ENCODE data around the gene P2RX3. TPM values are rescaled to one million over a fixed set of nuclear protein-coding genes. Genes with fewer than 3 reads are reported as not detected.
"Not testable (repeated sequence)": the region's sequence is repeated elsewhere in the genome, so short reads cannot be mapped to it uniquely, and the experiment has no call there.

The P2RX3 gene
- polyA plus RNA-seq, 1 experiment, result not detected

GRCh38 chr11:57332694-57333440, 5.3 kb upstream of the P2RX3 start:
- ChIA-PET POLR2A (no interaction called here), CTCF (no interaction called here)
- Histone ChIP-seq H3K27me3 (ENCODE audit: control insufficient read depth, insufficient read depth, low read length) (no peaks in the 10 kb centered on the region), H3K4me3 (ENCODE audit: low read depth, low read length) (no peak overlapping the region), H3K27ac (ENCODE audit: low read depth, low read length) (no peak overlapping the region), H3K9me3 (ENCODE audit: control insufficient read depth, insufficient read depth, low read length) (no peaks in the 10 kb centered on the region; the same call in 1 of the 2 replicates)
- no peak for TF ChIP-seq CTCF (IDR thresholded peaks at IDR 0.05; ENCODE audit: low read depth, low read length)
- DNase-seq (ENCODE audit: low read depth, low spot score), result no peak

DNA sequence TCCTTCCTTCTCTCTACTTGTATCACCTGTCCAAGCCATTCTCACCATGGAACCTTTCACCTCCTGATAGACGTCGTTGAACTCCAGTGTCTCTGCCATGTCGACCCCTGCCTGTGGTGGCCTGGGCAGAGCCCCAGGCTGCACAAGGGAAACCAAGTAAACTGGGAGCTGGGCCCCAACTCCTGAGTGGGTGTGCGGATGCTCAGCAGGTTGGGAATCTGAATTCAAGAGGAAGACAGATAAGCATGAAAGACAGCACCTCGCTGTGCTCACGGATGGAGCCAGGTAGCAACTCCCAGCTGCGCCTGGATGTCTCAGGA, 3.2 kb upstream of the P2RX3 start:
- DNase-seq (ENCODE audit: low read depth, low spot score), result no peak
- TF ChIP-seq CTCF (IDR thresholded peaks at IDR 0.05; ENCODE audit: low read depth, low read length), result no peak
- ChIA-PET POLR2A (interaction anchor here (0.5 to 2.6 kb wide), 3 partner anchors 9 to 62 kb away, joined by 3 to 14 read pairs (median 6); partner anchors contain the start of gene TNKS1BP1), CTCF (interaction anchor here (0.8 to 2.3 kb wide), 4 partner anchors 10 to 192 kb away, joined by 3 to 7 read pairs (median 5); partner anchors contain the start of gene TNKS1BP1)
- Histone ChIP-seq H3K27me3 (ENCODE audit: control insufficient read depth, insufficient read depth, low read length) (peaks cover 13% of the 10 kb centered on the region), H3K27ac (ENCODE audit: low read depth, low read length) (peak overlapping the region; percentile 39), H3K4me3 (ENCODE audit: low read depth, low read length) (peak overlapping the region; percentile 78), H3K9me3 (ENCODE audit: control insufficient read depth, insufficient read depth, low read length) (no peaks in the 10 kb centered on the region; the same call in 1 of the 2 replicates)

DNA sequence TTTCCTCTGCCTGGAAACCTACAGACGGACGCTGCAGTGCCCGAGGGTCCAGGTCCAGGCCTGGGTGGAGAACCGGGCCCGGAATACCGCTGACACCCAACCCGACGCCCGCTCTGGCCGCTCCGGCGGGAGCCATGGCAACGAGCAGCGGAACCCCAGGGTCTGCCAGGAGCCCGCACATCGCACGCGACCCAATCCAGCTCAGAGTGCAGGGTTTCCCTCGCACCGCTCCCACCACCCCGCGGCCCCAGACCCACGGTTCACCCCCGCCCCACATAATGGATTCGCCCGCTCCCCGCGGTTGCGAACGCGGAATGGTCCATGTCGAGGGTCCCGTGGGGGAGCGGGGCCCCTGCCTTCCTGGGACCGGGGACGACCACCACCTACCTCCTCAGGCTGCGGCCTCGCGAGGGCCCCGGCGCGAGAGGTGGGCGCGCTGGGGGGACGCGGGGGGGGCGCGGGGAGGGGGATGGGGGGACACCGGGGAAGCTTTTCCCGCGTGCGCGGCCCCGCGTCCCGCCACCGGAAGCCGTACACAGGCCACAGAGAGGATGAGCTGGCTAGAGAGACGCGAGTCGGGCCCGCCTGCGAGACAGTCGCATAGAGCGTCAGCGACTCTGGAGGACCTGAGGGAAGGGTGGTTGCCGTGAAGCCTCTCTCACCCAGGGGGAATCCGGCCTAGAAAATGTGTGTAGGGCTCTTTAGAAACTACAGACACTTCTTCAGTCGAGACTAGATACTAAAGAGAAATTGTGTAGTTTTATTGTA, 2.6 kb upstream of the P2RX3 start, which contains the start of gene SSRP1:
Gene SSRP1 (minus strand): TSS at position 550 of the 768 bp plus-strand sequence. CDS start 771 bp downstream, outside the sequence.
- CTCF ChIA-PET, result interaction anchor here (0.8 to 2.3 kb wide), 4 partner anchors 10 to 191 kb away, joined by 3 to 7 read pairs (median 5); partner anchors contain the start of gene TNKS1BP1
- POLR2A ChIA-PET, result interaction anchor here (1.0 to 2.6 kb wide), 2 partner anchors 10 to 24 kb away, joined by 6 to 14 read pairs; partner anchors contain the start of gene TNKS1BP1
- no peak for DNase-seq (ENCODE audit: low read depth, low spot score)
- Histone ChIP-seq H3K27me3 (ENCODE audit: control insufficient read depth, insufficient read depth, low read length) (peaks cover 17% of the 10 kb centered on the region), H3K4me3 (ENCODE audit: low read depth, low read length) (peak within 1 kb of the TSS; percentile 78), H3K27ac (ENCODE audit: low read depth, low read length) (peak within 1 kb of the TSS; percentile 39), H3K9me3 (ENCODE audit: control insufficient read depth, insufficient read depth, low read length) (no peaks in the 10 kb centered on the region; the same call in 1 of the 2 replicates)
- no peak for TF ChIP-seq CTCF (IDR thresholded peaks at IDR 0.05; ENCODE audit: low read depth, low read length)

GRCh38 chr11:57336111-57336666, 2.0 kb upstream of the P2RX3 start:
- CTCF ChIA-PET, result interaction anchor here (1.0 to 2.3 kb wide), 5 partner anchors 10 to 191 kb away, joined by 3 to 7 read pairs (median 5); partner anchors contain the start of gene TNKS1BP1
- no peak for TF ChIP-seq CTCF (IDR thresholded peaks at IDR 0.05; ENCODE audit: low read depth, low read length)

GRCh38 chr11:57336856-57337255, 1.3 kb upstream of the P2RX3 start:
- not testable (repeated sequence) for H3K4me3 ChIP-seq (ENCODE audit: low read depth, low read length); H3K27ac ChIP-seq (ENCODE audit: low read depth, low read length); DNase-seq (ENCODE audit: low read depth, low spot score); H3K9me3 ChIP-seq (ENCODE audit: control insufficient read depth, insufficient read depth, low read length)
- peaks cover 25% of the 10 kb centered on the region for H3K27me3 ChIP-seq (ENCODE audit: control insufficient read depth, insufficient read depth, low read length)
- POLR2A ChIA-PET, result interaction anchor here (0.6 kb wide), 1 partner anchor 176 kb away, joined by 3 read pairs; no protein-coding TSS in a partner anchor
- CTCF ChIA-PET, result interaction anchor here (1.0 to 2.3 kb wide), 4 partner anchors 9 to 156 kb away, joined by 3 to 7 read pairs (median 4); partner anchors contain the start of gene TNKS1BP1

More at GRCh38 chr11:57336111-57336666, 2.0 kb upstream of the P2RX3 start:
- no peak overlapping the region for H3K27ac ChIP-seq (ENCODE audit: low read depth, low read length)
- H3K4me3 ChIP-seq (ENCODE audit: low read depth, low read length), result peak overlapping the region; percentile 78
- H3K9me3 ChIP-seq (ENCODE audit: control insufficient read depth, insufficient read depth, low read length), result no peaks in the 10 kb centered on the region; the same call in 1 of the 2 replicates
- POLR2A ChIA-PET, result interaction anchor here (2.6 kb wide), 1 partner anchor 10 kb away, joined by 14 read pairs; the partner anchor contains the start of gene TNKS1BP1
- peaks cover 22% of the 10 kb centered on the region for H3K27me3 ChIP-seq (ENCODE audit: control insufficient read depth, insufficient read depth, low read length)
- DNase-seq (ENCODE audit: low read depth, low spot score), result no peak
